Raji (cell line): ENCODE data around the gene PDK2.

Source experiments
- POLR2A ChIP-seq: IDR thresholded peaks from 2 replicates; pipeline ENCODE4 v1.6.1; 2011; ENCODE audit warnings: low read depth, low read length, control low read depth; ENCODE audit not compliant: insufficient read depth

PDK2 gene

DNA sequence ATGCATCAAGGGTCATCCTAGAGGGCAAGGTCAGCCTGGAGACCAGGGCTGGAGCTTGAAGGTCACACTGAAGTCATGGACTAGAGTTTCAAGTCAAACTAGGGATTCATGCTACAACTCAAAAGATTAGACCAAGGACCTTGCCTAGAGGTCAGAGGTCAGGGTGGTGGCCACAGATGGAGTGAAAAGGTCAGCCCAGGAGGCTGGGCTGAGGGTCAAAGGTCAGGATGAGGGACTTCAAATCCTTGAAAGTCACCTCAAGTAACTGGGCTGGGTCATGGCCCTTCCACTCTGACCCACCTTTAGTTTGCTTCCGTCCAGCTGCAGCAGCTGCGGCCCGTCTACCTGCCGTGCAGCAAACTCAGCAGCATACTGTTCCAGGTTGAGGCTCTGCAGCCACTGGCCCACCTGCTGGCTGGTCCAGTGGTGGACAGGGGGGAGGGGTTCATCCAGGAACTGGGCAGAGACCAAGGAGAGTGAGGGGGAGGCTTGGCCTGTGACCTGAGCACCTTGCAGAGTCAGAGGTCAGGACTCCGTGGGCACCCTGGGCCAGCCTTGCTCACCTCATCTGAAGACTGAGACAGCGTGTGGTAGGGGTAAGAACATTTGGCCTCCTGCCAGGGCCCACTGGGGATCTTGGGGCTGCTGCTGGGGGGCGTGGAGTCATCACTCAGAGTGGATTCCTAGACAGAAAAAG, 18.6 kb downstream of the PDK2 start:
- TF ChIP-seq POLR2A = no peak

DNA sequence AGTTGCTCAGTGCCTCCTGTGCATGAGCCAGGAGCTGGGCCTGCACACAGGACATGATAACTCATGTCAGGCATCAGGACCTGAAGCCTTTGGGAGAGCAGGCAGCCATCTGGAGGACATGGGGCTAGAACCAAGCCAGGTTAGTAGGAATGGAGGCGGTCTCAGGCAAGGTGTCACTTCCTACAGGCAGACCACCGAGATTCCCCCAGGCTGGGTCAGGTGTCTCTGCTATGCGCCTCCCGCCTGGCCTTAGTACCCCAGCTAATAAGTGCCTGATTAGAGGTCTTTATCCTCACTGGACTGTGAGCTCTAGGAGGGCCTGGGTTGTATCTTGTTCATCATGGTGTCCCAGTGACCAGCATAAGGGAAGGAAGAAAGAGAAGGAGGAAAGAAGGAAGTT, 19.2 kb downstream of the PDK2 start:
- no peak for TF ChIP-seq POLR2A

DNA sequence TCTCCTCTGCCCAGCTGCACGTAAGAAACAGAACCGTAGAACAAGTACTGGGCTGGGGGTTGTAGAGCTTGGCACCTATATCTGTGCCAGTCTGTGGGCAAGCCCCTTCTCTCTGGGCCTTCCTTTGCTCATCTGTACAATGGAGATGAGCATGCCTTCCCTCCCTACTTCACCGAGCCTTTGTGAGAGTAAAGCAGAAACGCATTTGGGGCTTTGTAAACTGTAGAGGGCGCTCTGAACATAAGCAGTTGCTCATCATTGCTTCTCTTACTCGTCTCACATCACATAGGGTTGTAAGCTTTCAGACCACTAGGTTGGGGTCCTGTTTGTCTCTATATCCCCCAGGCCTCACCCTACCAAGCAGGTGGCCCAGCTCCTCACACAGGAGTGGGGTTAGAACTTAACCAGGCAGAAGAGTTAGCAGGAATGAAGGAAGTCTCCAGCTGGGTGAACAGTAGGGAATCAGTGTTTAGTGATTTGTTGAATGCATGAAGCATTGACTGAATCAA, 19.8 kb downstream of the PDK2 start:
- TF ChIP-seq POLR2A = no peak

DNA sequence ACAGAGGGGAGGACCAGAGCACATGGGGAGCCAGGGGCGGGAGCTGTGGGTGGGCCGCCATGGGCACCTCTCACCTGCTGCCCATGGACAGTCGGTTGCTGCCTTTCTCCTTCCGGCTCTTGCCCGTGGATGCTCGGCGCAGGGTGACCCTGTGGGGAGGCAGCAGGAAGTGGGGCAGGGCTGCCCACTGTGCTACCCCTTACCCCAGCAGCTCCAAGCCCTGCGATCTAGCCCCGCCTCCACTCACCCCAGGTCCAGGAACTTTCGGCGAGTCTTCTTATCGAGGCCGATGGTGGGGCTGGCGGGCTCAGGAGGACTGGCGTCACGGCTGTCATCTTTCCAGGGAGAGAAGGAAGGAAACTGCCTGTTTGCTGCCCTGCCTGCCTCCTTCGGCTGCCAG, 20.6 kb downstream of the PDK2 start:
- TF ChIP-seq POLR2A = no peak

DNA sequence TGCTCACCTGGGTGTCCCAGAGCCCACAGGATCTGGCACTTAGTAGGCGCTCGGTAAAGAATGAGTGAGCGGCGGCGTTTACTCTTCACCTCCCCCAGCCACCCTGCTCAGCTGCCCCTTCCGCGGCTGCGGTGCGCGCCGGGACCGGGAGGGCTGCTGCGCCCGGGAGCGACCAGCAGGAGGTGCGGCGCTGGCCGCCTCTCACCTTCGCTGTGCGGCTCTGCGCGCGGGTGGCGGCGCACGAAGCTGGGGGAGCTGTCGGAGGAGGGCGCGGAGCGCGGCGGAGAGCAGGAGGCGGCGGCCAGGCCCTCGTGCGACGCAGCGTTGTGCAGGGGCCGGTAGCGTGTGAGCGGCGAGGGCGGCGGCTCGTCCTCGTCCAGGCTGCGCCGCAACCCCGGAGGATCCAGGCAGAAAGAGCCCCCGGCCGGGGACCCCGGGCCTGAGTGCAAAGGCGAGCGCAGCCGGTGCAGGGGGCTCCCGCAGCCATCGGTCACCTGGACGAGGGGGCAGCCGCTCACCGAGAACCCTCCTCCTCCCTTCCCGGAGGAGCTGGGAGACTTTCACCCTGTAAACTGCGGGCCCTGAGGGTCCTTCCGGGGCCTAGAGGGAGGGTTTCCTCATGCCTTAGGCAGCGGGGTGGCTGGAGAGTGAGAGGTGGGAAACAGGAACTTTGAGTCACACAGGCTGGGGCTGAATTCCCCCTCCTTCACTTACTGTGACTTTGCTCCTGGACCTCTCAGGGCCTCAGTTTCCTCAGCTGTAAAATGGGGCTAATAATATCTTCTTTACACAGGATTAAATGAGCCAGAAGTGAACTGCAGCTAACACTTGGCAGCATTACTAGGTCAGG, 22.3 kb downstream of the PDK2 start:
- no peak for TF ChIP-seq POLR2A

DNA sequence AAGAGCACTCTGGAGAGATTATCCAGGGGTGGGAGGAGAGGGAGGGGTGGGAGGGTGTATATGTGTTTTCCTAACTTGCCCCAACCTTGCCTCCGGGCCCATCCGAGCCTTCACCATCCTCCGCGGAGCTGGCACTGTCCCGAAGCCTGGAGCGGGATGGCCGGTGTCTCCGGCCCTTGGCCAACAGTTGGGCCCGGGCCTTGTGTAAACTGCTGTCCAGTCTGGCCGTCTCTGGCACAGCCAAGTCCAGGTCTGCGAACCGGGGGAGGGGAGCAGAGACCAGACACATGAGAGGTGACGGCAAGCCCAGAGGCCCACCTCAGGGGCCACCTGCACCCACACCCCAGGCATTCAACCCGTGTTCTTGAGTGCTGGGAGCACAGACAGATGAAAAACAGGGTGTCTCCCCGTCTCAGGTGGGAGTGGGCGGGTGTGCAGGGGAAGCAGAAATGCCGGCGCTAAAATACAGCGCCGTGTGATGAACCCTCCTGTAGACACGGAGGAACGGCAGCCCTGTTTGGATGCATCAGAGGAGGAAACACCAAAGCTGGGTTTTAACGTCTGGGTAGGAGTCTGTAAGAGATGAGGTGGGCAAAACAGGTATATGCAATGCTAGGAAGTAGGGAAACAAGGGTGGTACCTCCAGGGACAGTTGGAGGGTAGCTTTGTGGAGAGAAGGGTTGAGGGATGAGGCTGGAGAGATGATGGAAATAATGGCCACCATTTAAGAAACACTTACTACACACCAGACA, 23.1 kb downstream of the PDK2 start:
- no peak for TF ChIP-seq POLR2A

DNA sequence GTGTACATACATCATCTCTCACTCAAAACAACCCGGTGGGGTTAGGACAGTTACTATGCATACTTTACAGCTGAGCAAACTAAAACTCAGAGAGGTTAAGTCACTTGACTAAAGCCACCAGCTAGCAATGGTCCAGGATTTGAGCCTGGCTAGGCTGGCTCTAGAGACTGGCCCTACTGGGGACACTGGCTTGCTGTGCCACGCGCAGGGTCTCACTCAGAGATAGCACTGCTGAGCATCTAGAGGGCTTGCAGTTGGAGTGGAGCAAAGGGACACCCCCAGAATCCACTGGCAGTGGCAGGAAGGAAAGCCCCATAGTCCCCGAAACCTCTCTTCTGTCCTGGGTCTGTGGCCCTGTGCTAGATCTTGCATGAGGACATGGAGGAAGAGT, 23.7 kb downstream of the PDK2 start:
- TF ChIP-seq POLR2A = no peak

DNA sequence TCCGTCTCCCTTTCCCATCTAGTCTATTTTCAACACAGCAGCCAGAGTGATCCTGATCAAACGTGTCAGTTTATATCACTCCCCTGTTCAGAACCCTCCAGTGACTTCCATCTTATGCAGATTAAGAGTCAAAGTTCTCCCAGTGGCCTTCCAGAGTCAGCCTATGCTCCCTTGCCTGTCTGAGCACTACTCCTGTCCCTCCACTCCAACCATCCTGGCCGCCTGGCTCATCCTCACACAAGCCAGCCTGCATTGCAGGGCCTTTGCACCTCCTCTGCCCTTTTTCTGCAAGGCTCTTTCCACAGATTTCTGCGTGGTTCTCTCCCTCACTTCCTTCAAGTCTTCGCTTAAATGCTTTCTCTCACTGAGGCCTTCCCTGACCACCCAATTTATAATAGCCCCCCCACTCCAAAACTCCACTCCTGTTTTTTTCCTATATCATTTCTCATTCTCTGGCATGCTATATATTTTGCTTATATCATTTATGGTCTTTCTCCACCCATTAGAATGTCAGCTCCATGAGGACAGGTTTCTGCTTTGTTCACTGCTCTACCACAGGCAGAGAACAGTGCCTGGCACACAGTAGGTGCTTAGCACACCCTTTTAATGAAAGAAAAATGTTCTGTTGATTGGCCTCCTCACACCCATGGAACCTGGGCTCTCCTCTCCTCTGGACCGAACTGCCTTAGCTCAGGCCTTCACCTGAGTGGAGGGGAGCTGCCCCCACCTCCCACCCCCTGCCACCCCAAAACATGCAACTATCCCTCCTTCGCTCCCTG, 25.5 kb downstream of the PDK2 start:
- no peak for TF ChIP-seq POLR2A

DNA sequence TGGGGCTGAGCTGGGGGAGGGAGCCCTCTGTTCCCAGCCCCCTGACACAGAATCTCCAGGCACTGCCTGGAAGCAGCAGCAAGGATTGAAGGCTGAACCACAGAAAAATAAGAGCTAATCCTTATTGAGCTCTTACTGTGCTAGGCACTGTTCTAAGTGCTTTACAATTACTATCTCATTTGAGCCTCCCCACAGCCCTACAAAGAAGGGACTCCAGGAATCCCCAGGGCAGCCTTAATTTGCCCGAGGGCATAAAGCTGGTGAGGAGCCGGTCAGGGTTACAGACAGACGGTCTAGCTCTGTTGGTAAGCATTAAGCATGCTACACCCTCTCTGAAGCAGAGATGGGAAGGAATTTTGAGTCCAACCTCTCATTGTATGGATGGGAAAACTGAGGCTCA, 27.8 kb downstream of the PDK2 start:
- no peak for TF ChIP-seq POLR2A

DNA sequence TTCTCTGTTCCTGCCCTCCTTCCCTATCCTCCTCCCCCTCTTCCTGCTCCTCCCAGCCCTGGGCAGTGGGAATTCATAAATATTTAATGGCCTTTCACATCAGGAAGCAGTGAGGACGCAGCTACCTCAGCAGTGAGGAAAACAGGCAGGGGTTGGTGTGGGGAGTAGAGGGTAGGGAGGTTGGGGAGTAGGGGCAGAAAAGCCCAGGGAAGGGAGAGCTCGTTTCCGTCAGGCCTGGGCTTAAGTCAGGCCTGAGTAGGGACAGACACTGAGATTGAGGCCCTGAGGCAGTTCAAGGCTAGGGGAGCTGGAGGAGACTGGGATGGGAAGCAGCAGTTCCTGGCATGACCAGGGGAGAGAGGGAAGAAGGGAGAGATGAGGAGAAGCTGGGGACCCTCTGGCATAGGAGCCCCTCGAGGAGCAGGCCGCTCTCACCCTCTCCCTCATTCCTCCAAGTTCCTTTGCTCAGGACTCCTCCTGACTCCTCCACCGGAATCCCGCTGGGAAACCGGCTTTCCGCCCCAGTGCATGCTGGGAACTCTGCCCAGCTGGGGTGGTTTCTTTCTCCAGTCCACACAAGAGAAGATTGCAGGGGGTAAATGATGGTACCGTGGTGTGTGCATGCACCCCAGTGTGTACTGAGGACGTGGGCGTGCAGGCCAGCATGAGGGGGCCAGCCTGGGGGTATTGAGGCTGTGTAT, 28.6 kb downstream of the PDK2 start:
- no peak for TF ChIP-seq POLR2A

DNA sequence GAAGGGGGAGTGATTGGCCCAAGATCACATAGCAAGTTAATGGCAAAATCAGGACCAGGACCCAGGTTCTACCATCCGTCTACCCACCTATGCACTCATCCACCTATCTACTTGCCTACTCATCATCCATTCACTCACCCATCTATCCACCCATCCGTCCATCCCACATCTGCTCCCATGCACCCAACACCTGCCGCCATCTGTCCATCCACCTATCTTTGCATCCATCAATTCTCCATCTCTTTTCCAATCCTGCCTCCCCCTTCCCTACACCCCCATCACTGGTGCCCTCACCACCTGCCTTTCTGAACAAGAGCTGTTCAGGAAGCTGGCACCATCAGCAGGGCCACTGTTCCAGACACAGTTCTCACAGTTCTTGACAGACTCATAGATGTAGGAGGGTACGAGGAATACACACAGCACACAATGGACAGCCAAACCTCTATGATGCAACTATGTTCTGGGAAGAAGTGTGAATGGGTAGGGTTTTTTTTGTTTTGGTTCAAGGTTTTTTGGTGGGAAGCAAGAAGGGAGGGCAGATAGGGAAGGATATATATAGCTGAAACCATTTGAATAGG, 30.4 kb downstream of the PDK2 start:
- no peak for TF ChIP-seq POLR2A

DNA sequence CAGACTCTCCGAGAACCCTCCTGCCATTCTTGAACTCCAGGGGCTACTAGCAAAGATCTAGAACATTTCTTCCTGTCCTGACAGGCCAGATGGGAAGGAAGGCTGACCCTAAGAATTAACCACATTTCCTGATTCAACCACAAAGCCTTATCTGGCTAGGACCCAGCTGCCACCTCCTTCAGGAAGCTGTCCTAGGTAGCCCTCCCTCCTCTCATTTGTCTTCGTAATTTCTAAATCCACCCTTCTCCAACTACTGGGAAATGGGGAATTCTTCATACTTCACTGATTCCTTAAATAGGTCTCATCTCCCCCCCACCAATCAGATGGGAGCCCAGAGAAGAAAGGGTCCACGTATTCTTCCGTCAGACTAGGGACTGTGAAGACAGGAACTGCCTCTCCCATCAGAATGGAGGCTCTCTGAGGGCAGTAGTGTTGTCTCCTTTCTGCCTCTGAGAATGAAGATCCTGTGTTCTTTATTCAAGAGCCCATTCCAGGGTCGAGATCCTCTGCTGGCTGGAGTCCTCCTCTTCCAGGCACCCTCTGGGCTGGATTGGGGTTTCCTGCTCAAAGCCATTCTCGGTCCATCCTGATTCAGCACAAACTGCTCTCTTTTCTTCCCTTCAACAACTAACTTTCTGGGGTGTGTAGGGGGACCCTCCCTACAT, 32.7 kb downstream of the PDK2 start:
- TF ChIP-seq POLR2A = no peak
